NCI-H524 (cell line): Measurements from ENCODE around the gene CDH23.

ENCODE experiments used
- DNase-seq, 2 experiments: peaks; one replicate each; lab custom pipeline; 2025; lab: John Stamatoyannopoulos, UW

Gene CDH23

DNA sequence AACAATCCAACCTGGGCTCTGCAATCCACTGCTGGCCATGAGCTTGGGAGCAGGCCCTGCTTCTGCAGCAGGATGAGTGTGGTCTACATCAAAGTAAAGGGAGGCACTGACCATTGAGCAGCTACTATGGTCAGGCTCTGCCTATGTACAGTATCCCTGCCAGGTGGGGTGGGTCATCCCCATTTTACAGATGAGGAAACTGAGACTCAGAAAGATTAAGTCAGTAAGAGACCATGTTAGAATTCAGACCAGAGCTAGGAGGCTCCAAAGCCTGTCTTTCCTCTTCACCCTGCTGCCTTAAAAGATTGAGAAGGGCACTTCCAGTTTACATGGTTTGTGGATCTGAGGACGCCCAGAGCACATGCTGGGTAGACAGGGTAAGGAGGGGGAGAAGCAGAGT is 27.1 kb upstream of the CDH23 start:
- no peak for DNase-seq

DNA sequence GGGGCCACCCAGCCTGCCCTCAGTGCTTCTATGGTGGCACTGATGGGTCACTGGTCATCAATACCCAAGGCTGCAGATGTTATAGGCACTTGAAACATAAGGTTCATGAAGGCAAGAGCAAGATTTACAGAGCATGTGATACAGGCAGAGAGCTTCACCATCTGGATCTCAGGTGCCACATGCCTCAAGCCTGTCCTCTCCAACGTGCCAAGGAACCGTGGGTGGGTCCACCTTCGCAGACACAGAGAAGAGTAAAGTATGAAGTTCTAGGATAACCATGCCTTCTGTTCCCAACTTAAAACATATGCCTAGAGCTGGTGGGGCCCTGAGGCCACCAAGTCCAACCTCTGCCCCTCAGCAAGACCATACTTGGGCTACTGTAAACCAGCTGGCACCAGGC is 26.7 kb upstream of the CDH23 start:
- DNase-seq, result peak; percentile 26 to 72

GRCh38 chr10:71371750-71372166 is 25.0 kb upstream of the CDH23 start:
- no peak for DNase-seq

DNA sequence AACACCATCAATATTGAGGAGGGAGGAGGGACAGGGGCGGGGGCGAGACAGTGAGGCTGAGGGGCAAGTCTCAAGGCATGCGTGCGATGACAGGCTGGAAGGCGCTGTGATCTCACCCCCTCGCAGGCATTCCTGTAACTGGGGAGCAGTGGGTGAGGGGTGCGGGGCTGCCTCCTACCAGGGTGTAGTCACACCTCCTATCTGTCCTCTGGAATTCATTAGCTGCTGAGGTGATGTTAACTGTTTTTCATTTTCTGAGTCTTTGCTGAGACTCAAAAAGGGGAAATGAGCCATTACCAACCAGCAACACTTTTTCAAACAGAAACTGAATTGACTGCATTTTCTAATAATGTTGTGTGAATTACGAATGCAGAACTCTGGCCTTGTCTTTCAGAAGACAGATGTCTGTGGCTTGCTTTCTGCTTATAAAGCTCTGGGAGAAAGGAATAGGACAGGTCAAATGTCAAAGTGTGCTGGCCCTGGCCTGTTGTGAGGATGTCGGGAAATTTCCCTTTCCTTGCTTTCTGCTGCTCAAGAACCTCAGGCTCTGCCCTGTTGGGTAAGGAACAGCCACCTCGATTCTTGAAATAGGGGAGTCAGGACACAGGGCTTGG is 23.7 kb upstream of the CDH23 start:
- no peak for DNase-seq

- no peak for DNase-seq
Measured at GRCh38 chr10:71374481-71375233, 22.1 kb upstream of the CDH23 start.

GRCh38 chr10:71375952-71376351 is 20.8 kb upstream of the CDH23 start:
- no peak for DNase-seq

DNA sequence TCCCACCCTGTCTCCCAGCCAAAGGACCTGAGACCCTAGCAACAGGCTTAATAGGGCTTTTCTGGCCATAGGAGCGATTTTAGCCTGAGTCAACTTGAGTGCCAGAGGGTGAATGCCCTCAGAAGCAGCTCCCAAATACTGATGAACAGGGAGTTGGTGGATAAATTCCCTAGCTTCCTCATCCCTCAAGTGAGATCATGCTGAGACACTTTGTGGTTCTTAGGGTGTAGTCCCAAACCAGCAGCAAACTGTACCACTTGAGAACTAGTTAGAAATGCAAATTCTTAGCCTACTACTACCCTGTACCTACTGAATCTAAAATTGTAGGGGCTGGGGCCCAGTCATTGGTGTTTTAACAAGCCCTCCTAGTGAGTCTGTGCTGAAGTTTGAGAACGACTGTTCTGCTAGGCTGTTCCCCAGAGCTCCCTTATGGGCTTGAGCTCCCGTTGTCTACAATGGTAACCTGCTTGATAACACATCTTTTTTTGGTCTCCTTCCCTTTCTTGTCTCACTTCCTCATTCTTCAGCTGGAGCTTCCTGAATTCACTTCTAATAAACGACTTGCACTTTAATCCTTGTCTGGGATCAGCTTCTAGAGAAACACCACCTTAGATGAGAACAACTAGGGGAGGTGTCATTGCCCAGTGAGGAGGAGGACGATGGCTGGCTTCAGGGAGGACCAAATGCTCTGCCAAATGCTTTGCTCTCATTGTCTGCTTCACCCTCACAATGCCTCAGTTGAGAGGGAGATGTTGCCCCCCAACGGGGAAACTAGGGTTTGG is 18.2 kb upstream of the CDH23 start:
- DNase-seq, result no peak

DNA sequence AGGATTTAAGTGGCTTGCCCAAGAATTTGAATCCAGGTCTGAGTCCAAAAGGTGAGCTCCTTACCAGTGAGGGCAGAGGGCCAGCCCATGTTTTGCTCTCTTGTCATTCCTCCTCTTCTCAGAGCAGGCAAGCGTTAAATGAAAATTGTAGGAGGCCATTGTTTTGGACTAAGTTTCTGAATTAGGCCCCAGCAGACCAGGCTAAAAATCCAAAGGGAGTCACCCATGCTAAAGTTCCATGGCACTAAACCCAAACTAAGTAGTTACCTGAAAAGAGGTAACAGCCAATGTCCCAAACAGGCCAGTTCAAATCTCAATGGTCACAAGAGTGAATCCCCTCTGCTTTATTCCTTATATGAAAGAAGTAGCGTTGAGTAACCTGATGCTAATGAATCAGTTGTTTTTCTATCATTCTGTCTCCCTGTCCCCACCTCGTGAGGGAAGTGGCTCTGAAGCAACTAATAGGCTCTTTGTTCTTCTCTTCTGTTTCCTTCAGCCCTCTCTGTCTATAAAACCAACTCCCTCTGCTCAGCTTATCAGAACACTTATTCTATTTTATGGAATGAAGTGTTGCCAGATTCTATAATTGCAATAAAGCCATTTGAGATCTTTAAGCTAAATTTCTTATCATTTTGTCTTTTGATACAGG is 17.5 kb upstream of the CDH23 start:
- no peak for DNase-seq

- DNase-seq, result no peak
Measured at GRCh38 chr10:71380841-71381240, 15.9 kb upstream of the CDH23 start.

GRCh38 chr10:71381611-71382010 is 15.1 kb upstream of the CDH23 start:
- peak in 1 of 2 experiments; percentile 52 for DNase-seq

GRCh38 chr10:71382028-71382427 is 14.7 kb upstream of the CDH23 start:
- DNase-seq, result no peak

DNA sequence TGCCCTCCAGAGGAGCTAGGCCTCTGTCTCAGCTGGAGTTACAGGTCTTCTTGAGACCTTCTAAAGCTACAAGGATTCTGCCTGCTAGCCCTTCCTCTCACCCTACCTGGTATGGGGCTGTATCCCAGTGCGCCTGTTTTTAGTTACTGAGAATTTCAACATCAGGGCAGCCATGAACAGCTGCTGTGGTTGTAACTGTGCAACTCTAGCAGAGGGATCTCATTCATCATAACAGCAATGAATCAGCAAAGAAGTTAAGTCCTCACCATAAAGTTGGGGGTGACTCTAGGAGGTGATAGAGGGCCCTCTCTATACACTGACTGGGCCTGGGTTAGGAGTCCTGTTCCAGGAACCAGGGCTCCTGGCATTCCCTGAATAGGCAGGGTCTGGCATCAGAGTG is 14.0 kb upstream of the CDH23 start:
- DNase-seq, result no peak

DNA sequence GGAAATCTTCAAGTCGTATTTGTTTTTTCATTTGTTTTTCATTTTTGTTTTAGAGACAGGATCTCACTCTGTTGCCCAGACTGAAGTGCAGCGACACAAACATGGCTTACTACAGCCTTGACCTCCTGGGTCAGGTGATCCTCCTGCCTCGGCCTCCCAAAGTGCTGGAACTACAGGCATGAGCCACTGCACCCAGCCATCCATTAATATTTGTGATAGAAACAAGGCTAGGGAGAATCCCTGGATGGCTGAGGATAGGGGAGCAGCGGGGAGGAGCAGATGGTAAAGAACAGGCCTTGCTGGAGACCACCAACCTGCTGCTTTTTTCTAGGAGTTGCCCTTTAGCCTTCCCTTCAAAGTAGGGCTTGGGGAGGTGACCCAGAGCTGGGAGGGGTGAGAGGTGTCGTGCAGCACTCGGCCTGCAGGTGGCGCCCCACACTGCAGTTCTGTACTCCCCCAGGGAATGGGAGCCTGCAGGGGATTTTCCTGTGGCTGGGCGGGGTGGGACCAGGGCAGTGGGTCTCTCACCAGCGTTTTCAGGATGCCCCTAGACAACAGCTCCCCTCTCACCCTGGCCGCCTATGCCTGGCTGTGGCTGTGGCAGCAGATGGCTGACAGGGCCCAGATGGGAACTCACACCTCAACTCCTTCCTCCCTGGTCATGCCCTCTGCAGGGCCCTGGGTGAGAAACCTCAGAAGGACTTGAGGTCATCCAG is 12.6 kb upstream of the CDH23 start:
- DNase-seq, result peak; percentile 32 to 66

DNA sequence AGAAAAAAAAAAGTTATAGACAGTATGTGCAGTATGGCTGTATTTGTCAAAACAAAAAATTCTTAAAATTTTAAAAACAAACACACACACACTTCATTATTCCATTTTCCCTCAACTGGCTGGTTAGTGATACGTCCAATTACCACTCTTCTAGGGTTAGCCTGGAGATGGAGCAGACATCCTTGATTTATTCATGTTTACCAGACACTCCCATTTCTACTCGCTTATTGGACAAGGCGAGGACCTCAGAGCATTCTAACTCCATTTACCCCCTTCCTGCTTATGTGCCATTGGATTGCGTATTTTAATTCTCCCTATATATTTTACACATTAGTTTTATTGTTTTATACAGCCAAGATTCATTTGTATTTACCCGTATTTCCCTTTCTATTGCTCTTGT is 8.5 kb upstream of the CDH23 start:
- no peak for DNase-seq

- no peak for DNase-seq
Measured at GRCh38 chr10:71388583-71389310, 8.0 kb upstream of the CDH23 start.

DNA sequence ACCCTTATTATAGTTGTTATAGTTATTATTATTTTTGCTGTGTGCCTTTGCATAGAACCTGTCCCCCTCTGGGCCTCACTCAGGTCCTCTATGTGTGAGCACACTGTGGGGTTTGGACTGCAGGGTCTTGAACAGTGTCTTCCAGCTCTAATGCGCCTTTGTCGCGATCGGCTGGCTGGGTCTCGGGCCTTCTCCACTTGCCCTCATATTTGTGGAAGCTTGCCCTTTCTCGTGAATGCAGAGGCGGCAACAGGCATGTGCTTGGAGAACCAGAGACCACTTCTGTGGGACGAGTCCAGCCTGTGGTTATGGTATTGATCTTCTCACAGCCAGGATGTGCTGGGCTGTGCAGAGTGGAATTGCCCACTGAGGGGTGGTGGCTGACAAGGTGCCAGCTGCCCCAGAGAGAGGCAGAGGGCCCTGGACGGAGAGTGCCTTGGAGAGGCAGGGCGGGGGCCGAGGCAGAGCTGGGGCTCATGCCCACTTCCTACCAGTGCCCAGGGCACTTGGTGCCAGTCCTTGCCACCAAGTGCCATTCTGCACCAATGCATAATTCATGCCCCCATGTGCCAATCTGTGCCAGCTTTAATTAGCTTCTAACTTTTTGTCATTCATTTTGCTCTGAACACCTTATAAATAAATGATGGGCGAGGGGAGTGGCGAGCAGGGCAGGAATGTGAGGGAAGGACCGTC is 6.8 kb upstream of the CDH23 start:
- DNase-seq, result no peak

DNA sequence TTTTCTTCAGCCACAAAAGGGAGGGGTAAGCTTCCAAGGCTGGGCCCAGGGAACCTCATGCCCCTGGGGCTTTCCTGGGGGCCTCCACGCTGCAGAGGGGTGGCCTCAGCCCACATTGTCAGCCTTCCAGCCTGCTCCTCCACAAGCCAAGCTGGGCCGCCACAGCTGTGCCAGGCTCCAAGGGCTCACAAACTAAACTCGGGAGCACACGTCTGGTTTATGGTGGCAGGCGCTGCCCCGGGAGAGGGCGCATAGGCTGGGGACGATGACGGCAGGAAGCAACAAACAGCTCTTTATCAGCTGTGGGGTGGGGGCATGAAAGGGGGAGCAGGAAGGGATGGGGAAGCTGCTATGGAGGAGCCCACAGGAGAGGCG is 6.3 kb upstream of the CDH23 start:
- DNase-seq, result no peak

DNA sequence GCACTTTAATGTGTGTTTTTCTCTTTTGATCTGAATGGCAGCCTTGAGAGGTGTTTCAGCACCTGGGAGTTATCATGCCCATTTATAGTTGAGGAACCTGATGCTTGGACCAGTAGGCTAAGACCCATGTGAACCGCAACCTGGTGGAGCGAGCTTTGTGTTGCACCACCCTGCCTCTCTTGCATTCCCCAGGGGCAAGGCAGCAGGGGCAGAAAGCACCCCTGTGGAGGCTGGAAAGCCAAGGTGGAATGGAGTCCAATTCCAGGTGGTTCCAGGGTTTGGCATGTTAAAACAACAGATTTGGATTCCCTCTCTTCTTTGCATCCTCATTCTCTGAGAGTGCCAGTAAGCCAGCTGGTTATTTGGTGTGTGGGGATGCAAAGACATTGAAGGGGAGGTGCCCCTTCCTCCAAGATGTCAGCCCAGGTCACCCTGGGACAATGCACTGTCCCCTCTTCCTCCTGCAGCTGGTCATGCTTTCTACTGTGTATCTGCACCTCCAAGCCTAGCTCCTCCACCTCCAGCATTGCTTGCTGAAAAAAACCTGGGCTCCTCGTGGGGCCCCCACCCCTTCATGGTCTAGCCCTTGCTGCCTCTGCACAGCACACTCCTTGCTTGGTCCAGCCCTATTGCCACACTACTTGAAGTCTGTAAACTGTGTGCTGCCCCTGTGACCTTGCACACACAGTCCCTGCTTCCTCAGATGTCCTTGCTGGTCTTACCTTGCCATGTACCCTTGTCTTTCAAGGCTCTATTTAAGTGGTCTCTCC is 5.6 kb upstream of the CDH23 start:
- no peak for DNase-seq

DNA sequence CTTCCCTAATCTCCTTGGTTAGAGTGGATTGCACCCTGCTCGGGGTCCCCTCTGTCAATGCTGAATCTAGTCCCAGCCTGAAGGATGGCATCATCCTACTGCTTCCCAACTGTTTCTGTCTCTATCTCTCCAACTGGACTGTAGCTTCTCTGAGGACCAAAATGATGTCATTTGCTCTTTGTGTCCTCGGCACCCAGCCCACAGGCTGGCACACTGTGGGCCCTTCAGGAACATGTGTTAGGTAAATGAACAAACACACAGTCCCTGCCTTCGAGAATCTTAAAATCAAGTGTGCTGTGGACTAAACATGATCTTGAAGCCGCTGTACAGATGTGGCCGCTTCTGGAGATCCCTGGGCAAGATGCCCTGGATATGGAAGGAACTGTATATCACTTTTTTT is 5.0 kb upstream of the CDH23 start:
- no peak for DNase-seq

DNA sequence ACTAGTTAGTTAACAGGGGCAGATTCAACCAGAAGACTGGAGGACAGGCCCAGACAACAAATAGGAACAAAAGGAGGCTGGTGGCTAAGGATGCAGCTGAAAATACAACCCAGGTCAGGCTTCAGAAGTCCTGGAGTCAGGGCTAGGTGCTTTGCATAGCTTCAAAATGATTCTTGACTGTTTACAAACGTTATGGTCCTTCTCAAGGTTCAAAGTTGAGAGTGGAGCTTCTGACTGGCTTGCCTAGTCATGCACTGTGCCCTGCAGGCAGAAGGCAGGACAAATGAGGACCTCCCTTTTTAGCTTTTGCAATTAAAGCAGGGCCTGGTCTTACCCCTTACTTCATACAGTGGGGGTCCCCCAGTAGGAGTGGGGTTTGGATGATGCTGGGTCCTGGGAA is 4.4 kb upstream of the CDH23 start:
- no peak for DNase-seq
